GM23248 (cell line): ENCODE data around the gene JMJD6.
"Not testable (repeated sequence)": the region's sequence is repeated elsewhere in the genome, so short reads cannot be mapped to it uniquely, and the experiment has no call there.

Experiments
- EZH2 ChIP-seq: fragments of 200-600 bp; sonication (generic); IDR thresholded peaks from 2 replicates; pipeline ENCODE4 v1.6.1; 2018; ENCODE audit warnings: antibody characterized with exemption, mild to moderate bottlenecking; ENCODE audit not compliant: insufficient read depth, poor library complexity, severe bottlenecking
- EZH2phosphoT487 ChIP-seq: fragments of 200-600 bp; sonication (generic); IDR thresholded peaks from 2 replicates; pipeline ENCODE4 v1.6.1; 2018; ENCODE audit warnings: antibody characterized with exemption, moderate library complexity, mild to moderate bottlenecking, low read depth; ENCODE audit not compliant: insufficient read depth

GRCh38 chr17:76709951-76710862 is 16.2 kb downstream of the JMJD6 start:
- TF ChIP-seq EZH2phosphoT487, EZH2: not testable (repeated sequence)
